Prostate gland (tissue), 2 donors: Measurements from ENCODE around the gene RAB40C.

Source experiments
- POLR2AphosphoS5 ChIP-seq: sonication (generic); formaldehyde crosslinking; IDR thresholded peaks from one replicate; pipeline ENCODE4 v1.6.1; 2017; ENCODE audit warnings: antibody characterized with exemption
- TF ChIP-seq, protein P1 (sequence below), 4 experiments: fragments of 200-600 bp in 2 of 4; fragments of 450-650 bp in 2 of 4; sonication (generic) in 2 of 4; IDR thresholded peaks; 1 replicate in 3 of 4; 2 replicates in 1 of 4; pipeline ENCODE4 v1.5.1; 2016 to 2019; ENCODE audit warnings: antibody characterized with exemption in 4 of 4, mild to moderate bottlenecking in 2 of 4, moderate library complexity in 2 of 4

DNA sequence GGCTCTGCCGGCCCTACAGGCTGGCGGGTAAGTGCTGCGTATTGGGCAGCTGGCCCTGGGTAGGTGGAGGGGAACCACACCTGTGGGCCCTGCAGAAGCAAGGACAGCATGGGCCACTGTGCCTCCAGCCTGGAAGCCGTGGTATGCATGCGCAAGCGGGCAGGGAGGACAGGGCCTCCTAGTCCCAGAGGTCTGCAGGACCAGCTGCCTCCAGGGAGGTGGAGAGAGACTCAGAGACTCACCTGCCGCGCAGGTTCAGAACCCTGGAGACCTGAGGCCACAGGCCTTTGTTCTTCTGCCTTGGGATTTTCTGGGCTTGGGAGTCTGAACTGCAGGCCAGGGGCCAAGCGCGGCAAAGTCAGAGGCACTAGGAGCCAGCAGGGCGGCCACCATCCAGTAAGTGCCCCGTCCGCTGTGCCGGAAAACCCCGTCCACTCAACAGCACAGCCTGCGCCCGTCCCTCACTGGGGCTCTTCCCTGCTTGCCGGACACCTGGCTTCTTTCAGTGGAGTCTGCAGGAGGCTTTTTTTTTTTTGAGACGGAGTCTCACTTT, 8.8 kb upstream of the RAB40C start:
- no peak for TF ChIP-seq POLR2AphosphoS5
- TF ChIP-seq, protein P1, sequence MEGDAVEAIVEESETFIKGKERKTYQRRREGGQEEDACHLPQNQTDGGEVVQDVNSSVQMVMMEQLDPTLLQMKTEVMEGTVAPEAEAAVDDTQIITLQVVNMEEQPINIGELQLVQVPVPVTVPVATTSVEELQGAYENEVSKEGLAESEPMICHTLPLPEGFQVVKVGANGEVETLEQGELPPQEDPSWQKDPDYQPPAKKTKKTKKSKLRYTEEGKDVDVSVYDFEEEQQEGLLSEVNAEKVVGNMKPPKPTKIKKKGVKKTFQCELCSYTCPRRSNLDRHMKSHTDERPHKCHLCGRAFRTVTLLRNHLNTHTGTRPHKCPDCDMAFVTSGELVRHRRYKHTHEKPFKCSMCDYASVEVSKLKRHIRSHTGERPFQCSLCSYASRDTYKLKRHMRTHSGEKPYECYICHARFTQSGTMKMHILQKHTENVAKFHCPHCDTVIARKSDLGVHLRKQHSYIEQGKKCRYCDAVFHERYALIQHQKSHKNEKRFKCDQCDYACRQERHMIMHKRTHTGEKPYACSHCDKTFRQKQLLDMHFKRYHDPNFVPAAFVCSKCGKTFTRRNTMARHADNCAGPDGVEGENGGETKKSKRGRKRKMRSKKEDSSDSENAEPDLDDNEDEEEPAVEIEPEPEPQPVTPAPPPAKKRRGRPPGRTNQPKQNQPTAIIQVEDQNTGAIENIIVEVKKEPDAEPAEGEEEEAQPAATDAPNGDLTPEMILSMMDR (IDR thresholded peaks at IDR 0.05) = no peak
